NCI-H1092 treated with DMSO at 0.1 percent for 48 hours (cell line): Measurements from ENCODE around the gene LMF1.
"Not testable (repeated sequence)": the region's sequence is repeated elsewhere in the genome, so short reads cannot be mapped to it uniquely, and the experiment has no call there.

Experiments used
- DNase-seq: peaks from one replicate; lab custom pipeline; 2025; lab: John Stamatoyannopoulos, UW

LMF1 gene

DNA sequence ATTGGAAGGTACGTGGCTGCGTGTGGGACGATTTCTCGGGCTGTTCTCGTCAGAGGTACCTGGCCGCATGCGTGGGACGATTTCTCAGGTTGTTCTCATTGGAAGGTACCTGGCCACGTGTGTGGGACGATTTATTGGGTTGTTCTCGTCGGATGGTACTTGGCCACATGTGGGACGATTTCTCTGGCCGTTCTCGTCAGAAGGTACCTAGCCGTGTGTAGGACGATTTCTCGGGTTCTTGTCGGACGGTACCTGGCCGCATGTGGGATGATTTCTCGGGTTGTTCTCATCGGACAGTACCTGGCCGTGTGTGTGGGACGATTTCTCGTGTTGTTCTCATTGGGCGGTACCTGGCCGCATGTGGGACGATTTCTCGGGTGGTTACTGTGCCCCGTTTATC, 120.1 kb downstream of the LMF1 start:
- DNase-seq = no peak

DNA sequence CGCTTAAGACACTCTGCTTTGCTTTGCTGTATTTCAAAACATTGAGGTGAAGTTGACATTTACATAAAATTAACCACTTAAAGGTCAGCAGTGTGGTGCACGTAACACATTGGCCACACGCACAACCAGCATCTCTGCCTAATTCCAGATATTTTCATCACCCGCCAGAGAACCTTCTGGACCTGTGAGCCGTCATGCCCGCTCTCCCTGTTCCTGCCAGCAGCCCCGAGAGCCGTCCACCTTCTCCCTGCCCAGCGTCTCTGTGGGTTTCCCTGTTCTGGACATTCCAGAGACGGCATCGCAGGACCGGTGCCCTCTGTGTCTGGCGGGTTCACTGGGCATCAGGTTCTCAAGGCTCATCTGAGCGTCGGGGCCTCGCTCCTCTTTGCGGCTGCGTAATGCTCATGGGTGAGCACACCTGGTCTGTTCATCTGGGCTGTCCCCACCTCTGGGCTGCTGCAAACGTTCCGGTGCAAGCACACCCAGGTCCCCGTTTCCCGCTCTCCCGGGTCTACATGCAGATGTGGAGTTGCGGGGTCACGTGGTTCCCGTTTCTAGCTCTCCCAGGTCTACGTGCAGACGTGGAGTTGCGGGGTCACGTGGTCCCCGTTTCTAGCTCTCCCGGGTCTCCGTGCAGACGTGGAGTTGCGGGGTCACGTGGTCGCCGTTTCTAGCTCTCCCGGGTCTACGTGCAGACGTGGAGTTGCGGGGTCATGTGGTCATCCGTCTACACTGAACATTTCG, 122.1 kb downstream of the LMF1 start:
- DNase-seq = no peak

- DNase-seq = no peak
Measured at GRCh38 chr16:847681-848445, 122.9 kb downstream of the LMF1 start.

DNA sequence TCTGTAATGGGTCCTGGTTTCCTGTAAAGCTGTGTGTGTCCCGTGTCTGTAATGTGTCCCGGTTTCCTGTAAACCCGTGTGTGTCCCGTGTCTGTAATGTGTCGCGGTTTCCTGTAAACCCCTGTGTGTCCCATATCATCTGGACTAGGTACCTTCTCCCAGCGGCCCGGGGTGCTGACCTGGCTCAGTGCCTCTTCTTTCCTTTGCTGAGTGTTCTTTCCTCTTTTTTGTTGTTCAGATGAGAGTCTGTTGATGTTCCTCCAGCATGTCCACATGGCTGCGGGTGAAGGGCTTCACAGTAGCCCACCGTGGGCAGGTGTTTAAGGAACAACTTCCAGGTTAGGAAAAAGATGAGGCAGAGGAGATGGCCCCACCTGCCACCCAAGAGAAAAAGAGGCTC, 123.6 kb downstream of the LMF1 start:
- no peak for DNase-seq

- no peak for DNase-seq
Measured at GRCh38 chr16:845351-845745, 125.4 kb downstream of the LMF1 start.

GRCh38 chr16:844638-845350, 126.0 kb downstream of the LMF1 start:
- DNase-seq = no peak

DNA sequence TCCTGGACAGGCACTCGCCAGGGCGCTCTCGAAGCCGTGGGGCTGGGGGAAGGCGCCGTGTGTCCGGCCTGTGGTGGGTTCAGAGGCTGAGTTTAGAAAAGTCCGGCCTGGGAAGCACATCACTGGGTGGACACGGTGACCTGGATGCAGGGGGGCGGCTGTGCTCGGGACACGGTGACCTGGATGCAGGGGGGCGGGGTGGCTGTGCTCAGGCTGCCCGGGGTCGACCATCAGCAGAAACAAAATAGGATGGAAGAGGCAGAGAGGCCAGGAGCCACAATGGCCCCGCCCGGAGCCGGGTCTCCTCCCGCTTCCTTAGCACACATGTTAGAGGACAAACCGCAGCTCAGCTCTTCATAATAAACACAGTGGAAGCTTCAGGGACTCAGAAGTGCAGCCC, 127.0 kb downstream of the LMF1 start:
- no peak for DNase-seq

- DNase-seq = no peak
Measured at GRCh38 chr16:842711-843560, 127.8 kb downstream of the LMF1 start.

DNA sequence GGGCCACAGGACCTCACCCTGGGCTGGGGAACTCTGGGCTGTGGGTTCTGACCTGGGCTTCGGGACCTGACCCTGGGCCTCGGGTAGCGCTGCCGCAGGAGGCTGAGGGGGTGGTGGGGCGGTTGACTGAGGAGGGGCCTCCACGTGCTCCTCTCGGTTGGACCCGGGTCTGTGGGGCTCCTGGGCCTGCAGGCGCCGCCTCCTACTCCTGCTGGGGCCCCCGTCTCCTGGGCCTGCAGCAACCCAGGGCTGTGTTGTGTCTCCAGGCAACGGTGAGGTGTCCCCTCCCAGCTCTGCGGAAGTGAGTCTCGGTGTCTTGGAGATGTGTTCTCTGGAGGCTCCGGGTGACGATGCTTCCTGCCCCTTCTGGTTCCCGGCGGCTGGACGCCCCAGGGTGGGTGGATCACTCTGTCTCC, 128.7 kb downstream of the LMF1 start:
- DNase-seq = no peak

GRCh38 chr16:841455-842060, 129.2 kb downstream of the LMF1 start:
- DNase-seq = no peak

DNA sequence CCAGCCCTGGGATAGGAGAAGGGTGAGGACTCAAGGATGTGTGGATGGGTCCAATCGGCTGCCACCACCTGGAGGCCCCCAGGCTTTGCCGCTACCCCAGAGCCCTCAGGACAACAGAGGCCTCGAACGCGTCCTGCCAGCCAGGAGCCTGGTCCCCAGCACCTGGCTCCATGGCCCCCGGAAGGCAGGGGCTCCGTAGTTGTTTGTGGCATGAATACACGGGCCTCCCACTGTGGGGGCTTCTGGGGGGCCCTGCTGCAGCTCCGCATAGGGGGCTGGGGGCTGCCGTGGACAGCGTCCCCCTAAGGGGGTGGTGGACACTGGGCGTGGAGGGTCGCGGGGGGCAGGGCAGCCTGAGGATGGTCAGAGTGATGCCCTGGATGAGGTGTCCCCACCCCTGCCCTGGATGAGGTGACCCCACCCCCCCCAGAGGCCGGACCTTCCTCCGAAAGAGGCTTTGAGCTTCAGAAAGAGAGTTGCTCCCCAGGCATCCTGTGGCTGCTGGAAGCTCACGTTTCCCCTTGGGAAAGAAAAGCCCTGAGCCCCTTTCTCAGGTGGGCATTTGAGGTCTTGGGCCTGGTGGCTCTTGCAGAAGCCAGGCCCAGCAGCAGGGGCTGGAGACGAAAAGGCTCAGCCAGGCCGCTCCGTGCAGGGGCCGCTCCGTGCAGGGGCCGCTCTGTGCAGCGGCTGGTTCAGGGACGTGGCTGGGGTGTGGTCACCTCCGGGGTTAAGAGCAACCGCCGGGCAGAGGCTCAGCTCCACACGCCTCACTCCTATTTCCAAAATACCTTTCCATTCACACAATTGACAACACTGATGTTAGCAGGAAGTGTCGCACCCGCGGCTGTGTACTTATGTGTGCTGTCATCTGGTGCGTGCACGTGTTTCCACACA, 130.0 kb downstream of the LMF1 start:
- no peak for DNase-seq

GRCh38 chr16:839643-840408, 131.0 kb downstream of the LMF1 start:
- DNase-seq = no peak

GRCh38 chr16:838741-839140, 132.0 kb downstream of the LMF1 start:
- DNase-seq = no peak

DNA sequence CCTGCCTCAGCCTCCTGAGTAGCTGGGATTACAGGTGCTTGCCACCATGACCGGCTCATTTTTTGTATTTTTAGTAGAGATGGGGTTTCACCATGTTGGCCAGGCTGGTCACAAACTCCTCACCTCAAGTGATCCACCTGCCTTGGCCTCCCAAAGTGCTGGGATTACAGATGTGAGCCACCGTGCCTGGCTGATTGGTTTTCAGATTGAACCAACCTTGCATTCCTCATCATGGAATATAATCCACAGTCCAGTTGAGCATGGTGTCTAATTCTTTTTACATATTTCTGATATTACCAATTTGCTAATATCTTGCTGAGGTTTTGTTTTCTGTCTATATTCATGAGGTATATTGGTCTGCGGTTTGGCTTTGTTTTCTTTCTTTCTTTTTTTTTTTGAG, 134.0 kb downstream of the LMF1 start:
- not testable (repeated sequence) for DNase-seq

DNA sequence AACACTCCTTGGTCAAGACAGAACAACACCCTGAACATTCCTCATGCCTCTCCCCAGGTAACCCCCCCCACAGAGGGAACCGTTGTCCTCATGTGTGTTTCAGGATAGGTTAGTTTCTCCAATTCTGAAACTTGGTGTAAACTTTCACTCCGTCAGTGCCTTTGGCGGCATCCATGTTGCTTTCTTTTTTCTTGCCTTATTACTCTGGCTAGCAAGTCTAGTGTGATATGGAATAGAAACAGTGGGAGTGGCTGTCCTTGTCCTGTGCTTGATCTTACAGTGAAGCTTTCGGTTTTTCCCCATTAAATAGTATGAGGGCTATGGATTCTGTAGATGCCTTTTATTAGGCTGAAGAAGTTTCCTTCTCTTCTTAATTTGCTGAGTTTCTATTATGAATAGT, 134.6 kb downstream of the LMF1 start:
- DNase-seq = no peak

GRCh38 chr16:835373-835772, 135.4 kb downstream of the LMF1 start:
- DNase-seq = no peak

- no peak for DNase-seq
Measured at GRCh38 chr16:833411-833810, 137.4 kb downstream of the LMF1 start.

DNA sequence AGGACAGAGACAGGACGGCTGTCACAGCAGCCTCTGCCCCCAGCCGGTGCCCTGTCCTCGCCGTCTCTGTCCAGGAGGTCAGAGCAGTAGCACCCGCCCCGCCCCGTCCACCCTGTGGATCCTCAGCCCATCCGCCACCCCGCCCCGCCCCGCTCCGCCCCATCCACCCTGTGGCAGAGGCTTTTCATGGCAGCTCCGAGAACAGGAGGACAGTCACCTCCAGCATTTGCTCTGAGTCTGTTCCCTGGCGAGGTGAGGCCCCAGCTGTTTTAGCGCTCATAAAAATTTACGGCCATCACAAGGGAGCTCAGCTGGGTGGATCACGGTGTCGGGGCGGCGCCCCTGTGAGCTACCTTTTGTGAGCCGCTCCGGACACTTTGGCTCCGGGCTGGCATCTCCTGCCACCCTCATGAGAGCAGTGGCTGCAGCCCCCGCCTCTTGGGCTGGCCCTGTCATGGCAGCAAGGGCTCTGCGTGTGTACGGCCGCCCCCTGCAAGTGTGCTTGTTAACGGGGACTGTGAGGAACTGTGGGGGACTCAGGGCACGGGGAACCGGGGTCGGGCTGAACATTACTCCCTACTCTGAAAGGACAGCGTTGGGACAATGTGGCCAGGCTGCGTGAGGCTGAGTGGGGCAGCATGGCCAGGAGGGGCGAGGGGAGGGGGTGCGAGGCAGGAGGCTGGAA, 138.0 kb downstream of the LMF1 start:
- no peak for DNase-seq
